Hepatocyte (in vitro differentiated cells): ENCODE results near the gene EFCAB3.
"Not testable (repeated sequence)": the region's sequence is repeated elsewhere in the genome, so short reads cannot be mapped to it uniquely, and the experiment has no call there.

ENCODE experiments used
- EZH2 ChIP-seq: fragments of 200-600 bp; sonication (generic); IDR thresholded peaks from 2 replicates; pipeline ENCODE4 v1.6.1; 2016; ENCODE audit warnings: antibody characterized with exemption, mild to moderate bottlenecking, borderline replicate concordance
- EZH2phosphoT487 ChIP-seq: fragments of 200-600 bp; sonication (generic); IDR thresholded peaks from one replicate; pipeline ENCODE4 v1.6.1; 2018; ENCODE audit warnings: antibody characterized with exemption, mild to moderate bottlenecking, low read depth, moderate library complexity; ENCODE audit not compliant: unreplicated experiment, severe bottlenecking
- TF ChIP-seq, protein P1 (sequence below): fragments of 200-600 bp; sonication (generic); IDR thresholded peaks from 2 replicates; pipeline ENCODE4 v1.5.1; 2016; ENCODE audit warnings: antibody characterized with exemption, mild to moderate bottlenecking; ENCODE audit not compliant: poor library complexity

DNA sequence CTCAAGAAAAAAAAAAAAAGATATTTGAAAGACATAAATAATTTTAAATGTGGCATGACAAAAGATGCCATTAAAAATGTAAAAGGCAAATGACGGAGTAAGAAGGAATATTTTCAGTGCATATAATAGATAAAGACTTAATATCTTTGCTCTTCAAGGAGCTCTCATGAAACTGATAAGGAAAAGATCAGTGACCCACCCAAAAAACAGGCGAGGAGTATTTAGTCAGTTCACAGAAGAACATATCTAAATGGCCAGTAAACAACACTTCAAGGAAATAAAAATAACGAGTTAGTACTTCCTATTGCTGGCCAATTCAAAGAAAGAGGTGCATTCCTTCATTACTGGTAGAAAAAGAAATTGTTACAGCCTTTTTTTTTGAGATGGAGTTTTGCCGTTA, 65.4 kb downstream of the EFCAB3 start:
- TF ChIP-seq, protein P1, sequence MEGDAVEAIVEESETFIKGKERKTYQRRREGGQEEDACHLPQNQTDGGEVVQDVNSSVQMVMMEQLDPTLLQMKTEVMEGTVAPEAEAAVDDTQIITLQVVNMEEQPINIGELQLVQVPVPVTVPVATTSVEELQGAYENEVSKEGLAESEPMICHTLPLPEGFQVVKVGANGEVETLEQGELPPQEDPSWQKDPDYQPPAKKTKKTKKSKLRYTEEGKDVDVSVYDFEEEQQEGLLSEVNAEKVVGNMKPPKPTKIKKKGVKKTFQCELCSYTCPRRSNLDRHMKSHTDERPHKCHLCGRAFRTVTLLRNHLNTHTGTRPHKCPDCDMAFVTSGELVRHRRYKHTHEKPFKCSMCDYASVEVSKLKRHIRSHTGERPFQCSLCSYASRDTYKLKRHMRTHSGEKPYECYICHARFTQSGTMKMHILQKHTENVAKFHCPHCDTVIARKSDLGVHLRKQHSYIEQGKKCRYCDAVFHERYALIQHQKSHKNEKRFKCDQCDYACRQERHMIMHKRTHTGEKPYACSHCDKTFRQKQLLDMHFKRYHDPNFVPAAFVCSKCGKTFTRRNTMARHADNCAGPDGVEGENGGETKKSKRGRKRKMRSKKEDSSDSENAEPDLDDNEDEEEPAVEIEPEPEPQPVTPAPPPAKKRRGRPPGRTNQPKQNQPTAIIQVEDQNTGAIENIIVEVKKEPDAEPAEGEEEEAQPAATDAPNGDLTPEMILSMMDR = not testable (repeated sequence)
- not testable (repeated sequence) for TF ChIP-seq EZH2, EZH2phosphoT487
